GM21381 (cell line): ENCODE results near the gene PTK7.
"Not testable (repeated sequence)": the region's sequence is repeated elsewhere in the genome, so short reads cannot be mapped to it uniquely, and the experiment has no call there.

Experiments used
- ATAC-seq: cut with Tn5 transposase; IDR thresholded peaks from one replicate; pipeline ENCODE4 v1.9.1; 2021; ENCODE audit warnings: mild to moderate bottlenecking, moderate library complexity; ENCODE audit not compliant: unreplicated experiment

PTK7 gene

DNA sequence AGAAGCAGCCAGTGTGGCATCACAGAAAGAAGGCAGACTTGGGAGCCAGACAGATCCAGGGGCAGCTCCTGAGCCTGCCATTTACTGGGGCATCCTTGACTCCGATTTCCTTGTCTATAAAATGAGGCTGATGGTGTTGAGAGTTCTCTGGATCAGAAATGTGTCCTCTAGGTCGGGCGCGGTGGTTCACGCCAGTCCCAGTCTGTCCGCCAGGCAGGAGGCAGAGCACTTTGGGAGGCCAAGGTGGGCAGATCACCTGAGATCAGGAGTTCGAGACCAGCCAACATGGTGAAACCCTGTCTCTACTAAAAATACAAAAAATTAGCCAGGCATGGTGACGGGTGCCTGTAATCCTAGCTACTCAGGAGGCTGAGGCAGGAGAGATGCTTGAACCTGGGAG is 41.4 kb downstream of the PTK7 start:
- not testable (repeated sequence) for ATAC-seq

DNA sequence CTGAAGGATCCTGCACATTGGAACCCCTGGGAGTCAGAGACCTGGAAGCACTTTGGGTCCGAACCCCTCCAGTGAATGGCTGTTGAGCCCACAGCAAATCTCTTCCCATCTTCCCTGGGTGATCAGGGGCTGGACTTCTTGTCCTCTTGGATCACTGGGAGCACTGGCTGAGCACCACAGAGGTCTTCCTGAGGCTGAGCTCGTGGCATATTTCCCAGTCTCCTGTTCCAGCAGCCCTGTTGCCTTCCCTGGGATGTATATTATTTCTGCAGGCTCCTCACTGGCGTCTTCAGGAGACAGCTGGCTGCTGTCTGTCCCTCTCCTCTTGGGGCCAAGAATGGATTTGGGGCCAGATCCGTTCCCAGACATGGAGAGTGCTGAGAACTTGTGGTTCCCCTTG is 43.4 kb downstream of the PTK7 start:
- no peak for ATAC-seq

DNA sequence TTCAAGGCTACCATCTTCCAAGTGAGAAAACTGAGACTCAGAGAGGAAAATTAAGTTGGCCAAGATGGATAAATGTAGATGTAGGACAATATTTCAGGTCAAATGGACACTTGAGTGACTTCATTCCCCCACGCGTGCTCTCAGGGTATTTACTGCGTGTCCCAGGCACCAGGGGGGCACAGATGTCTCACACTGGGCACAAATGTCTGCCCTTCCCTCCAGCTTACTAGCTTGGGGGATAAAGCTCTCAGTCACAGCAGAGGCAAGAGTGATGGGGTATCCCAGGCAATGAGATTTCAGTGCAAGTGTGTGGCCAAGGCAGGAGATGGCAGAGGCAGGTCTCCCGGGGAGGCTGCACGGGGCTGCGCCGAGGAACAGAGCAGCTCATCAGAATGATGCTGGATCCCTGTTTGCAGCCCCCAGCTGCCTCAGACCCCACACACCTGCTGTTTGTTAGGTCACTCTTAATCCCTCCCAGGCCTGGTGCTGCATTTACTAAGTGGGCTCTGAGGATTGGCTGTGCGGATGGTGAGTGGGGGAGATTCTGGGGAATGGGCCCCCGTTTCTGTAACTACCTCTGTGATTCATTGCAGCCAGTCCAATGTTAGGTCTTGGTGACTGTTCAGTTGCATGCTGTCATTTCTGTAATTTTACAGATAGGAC is 44.1 kb downstream of the PTK7 start:
- no peak for ATAC-seq

DNA sequence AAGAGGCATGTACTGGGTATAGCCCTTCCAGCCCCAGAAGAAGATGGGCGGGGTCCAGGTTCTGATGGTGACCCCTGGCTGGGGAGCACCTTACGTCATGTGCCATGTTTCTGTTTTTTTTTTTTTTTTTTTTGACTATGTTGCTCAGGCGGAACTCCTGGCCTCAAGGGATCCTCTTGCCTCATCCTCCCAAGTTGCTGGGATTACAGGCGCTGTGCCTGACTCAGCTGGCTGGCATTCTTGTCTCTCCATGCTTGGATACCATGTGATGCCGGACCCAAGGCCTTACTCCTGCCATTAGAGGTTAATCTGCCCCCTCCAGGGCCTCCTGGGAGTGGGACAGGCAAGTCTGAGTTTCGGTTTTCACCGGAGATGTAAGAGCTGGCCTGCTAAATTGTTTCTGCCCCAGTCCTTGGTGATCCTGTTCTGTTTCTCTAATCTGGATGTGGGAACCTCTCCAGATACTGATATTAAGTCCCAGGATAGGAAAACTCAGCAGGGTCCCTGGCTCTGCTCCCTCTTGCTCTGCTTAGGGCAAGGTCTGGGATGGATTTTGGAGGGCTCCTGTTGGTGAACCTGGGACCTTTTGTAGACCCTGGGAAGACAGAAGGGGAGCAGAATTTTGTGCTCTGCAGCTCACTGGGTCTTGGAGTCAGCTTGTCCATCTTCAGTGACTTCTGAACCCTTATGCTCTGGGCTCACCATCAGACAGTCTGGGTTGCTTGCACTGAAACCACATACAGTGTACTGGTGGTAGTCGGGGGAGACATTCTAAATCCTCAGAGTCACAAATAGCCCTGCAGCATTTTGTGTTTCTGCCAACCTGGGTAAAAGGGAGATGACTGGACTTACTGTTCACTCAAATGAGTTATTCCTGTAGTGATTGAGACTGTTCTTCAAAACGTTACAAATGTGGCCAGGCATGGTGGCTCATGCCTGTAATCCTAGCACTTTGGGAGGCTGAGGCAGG is 45.1 kb downstream of the PTK7 start:
- no peak for ATAC-seq

DNA sequence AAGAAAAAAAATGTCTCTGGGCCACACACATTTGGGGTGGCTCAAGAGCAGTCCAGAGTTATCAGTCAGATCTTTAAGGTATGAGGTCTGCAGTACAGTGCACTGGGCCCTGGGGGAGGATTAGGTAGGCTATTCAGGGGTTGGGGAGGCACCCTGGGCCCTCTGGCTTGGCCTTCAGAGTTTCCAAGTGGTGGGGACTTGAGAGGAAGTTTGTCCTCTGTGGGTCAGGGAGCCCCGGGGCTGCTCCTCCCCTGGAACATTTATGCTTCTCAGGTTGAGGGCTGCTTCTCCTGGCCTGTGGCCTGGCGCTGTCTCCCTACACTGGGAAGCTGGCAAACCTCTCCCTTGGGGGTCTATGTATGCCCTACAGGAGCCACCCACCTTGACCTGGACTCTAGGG is 46.0 kb downstream of the PTK7 start:
- no peak for ATAC-seq

DNA sequence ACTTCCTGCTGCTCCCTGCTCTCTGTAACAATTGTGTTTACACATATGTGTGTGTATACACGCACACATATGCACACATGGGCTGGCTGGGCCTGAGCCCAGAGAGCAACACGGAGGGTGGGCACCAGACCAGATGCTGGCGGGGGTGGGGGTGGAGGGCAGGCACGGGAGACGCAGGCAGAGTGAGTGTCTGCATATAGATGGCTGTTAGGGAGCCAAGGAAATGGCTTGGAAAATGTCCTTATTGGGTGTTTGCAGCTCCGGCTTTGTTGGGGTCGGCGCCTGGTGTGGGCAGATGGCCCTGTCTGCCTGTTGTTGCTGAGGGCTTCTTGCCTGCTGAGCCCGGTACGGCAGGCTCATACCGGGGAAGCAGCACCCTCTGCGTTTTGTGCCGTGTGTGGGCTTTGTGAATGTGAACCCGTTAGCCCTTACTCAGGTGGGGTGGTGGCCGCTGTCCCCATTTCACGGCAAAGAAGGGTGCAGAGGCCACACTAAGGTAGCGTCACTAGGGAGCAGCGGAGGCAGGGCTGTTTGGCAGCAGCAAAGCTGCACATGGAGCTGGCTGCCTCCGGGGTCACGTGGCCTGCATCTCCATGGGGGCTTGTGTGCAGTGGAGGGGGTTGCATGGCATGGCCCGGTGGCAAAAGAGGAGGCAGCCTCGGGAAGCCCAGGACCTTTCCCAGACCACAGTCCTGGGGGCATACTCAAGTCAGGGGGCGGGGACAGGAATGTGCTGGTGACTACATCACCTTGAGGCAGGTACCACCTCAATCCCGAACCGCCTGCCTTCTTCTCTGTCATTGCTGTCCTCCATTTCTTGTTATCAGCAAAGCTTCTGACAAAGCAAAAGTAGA is 47.6 kb downstream of the PTK7 start:
- no peak for ATAC-seq

DNA sequence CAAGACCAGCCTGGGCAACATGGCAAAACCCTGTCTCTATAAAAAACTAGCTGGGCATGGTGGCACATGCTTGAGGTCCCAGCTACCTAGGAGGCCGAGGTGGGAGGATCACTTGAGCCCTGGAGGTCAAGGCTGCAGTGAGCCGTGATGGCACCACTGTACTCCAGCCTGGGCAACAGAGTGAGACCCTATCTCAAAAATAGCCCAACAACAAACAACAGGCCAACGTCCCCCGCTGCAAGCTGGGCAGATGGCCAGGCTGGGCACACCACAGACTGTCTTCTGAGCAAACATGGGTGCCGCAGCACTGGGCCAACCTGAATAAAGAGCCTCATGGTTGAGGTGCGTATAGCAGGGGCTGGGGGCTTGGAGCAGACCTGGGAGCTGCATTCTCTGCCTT is 48.4 kb downstream of the PTK7 start:
- no peak for ATAC-seq

DNA sequence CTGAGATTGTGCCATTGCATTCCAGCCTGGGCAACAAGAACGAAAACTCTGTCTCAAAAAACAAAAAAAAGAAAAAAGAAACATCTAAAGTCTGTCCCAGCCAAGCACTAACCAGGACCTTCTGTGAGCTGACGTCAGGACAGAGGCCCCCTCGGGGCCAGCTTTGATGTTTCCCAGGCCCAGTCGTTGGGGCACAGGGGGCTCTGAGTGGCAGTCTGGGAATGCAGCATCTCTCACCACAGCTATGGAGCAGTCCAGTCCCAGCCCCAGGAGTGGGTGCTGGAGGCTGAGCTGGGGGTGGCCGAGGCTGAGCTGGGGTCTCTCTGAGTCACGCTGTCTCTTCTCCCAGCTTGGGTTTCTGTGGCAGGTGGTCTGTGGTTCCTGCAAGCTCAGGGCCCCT is 49.0 kb downstream of the PTK7 start:
- no peak for ATAC-seq

DNA sequence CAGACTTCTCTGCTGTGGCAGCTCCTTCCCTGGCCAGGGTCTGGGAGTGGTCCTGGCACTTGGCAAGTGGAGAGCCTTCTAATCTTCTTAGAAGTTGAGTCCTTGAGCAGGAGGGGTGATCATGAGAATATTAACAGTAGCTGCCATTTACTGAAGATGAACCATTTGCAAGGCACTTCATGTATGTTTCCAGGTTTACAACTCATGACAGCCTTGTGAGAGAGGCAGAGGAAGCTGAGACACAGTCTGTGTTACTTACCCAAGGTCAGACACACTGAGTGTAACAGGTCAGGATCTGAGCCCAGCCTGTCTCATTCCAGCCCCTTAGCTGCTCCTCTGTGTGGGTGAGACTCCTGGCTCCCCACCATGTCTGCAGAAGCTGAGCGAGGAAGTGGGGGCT is 49.4 kb downstream of the PTK7 start:
- no peak for ATAC-seq

DNA sequence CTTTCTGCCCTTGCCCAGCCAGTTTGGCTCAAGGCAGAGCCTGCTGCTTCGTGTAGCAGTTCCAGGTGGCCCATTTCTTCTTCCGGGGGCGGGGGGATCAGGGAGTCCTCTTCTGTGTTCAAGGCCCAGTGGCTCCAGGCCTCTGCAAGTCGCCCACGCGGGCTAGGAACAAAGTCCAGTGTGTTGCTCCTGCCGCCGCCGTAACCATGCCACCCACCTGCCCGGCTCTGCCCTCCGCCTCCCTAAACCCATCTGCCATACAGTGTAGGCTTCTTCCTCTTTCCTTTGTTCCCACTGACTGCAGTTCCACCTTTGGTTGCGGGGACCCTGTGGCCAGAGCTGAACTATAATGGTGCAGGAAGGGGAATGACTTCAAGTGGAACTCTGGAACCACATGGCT is 51.1 kb downstream of the PTK7 start:
- ATAC-seq = no peak

DNA sequence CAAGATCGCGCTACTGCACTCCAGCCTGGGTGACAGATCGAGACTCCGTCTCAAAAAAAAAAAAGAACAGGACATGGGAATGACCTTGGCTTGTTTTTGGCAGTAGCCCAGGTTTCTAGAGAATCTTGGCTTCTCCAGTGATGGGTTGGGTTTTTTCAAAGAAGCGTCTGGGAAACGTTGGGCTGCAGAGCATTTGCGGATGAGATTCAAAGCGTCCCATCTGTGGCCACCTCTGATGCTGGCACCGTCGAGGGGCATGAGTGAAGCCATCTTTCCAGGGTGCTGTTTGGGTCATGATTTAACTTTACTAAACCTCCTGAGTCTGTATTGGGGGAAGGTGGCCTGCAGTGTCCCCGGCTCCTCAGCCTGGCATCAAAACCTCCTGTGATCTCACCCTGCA is 51.8 kb downstream of the PTK7 start:
- ATAC-seq = no peak

DNA sequence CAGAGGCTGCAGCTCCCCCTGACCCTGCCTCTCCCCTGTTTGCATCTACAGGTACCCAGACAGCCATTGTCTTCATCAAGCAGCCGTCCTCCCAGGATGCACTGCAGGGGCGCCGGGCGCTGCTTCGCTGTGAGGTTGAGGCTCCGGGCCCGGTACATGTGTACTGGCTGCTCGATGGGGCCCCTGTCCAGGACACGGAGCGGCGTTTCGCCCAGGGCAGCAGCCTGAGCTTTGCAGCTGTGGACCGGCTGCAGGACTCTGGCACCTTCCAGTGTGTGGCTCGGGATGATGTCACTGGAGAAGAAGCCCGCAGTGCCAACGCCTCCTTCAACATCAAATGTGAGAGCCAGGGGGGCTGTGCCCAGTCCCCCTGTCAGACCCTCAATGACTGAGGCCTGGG is 52.8 kb downstream of the PTK7 start:
- no peak for ATAC-seq

DNA sequence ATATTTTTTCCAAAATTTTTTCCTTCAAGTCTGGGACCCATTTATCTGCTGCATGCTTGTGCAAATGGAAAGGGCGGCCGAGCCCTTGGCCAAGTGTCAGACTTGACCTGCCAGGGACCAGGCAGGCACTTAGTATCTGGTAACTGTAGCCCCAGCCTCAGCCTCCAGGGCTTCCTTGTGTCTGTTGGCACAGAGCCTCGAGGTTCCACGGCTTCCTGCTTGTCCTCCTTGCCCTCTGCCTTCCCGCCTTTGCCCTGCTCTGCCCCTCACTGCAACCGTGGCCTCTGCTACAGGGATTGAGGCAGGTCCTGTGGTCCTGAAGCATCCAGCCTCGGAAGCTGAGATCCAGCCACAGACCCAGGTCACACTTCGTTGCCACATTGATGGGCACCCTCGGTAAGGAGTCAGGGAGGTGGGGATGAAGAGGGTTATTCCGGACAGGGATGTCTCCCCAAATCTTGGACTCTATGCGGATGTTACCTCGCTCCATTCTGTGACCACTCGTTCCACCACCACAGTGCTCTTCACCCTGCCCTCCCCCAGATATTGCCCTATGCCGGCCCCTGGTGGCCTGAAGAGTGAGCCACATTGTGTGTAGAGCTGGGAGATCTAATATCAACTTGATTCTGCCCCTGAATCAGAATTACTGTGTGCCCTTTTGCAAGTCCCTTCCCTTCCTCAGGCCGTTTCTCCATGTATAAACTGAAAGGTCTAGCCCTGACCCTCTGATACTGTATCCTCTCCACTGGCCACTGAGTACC is 53.5 kb downstream of the PTK7 start:
- no peak for ATAC-seq

DNA sequence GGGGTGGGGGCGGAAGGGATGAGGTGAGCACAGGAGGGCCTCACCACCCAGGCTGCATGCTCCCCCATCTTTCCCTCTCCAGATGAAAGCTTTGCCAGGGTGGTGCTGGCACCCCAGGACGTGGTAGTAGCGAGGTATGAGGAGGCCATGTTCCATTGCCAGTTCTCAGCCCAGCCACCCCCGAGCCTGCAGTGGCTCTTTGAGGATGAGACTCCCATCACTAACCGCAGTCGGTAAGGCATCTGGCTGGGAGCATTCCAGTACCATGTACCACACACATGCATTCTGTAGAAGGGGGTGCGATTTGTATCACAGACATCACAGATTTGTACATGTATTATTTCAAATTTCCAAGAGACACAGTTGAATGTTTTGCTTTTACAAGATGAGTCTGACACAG is 54.3 kb downstream of the PTK7 start:
- no peak for ATAC-seq

DNA sequence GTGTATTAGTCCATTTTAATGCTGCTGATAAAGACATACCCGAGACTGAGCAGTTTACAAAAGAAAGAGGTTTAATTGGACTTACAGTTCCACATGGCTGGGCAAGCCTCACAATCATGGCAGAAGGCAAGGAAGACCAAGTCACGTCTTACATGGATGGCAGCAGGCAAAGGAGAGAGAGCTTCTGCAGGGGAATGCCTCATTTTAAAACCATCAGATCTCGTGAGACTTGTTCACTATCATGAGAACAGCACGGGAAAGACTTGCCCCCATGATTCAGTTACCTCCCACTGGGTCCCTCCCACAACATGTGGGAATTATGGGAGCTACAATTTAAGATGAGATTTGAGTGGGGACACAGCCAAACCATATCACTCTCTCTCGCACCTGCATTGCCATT is 55.3 kb downstream of the PTK7 start:
- ATAC-seq = not testable (repeated sequence)

DNA sequence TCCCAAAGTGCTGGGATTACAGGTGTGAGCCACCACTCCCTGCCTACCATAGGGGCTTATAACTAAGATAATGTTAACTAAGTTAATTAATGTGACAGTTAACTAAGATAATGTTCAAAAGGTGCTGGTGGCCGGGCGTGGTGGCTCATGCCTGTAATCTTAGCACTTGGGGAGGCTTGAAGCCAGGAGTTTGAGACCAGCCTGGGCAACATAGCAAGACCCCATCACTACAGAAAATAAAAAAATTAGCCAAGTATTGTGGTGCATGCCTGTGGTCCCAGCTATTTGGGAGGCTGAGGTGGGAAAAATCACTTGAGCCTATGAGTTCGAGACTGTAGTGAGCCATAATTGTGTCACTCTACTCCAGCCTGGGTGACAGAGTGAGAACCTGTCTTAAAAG is 62.2 kb downstream of the PTK7 start:
- ATAC-seq = no peak

DNA sequence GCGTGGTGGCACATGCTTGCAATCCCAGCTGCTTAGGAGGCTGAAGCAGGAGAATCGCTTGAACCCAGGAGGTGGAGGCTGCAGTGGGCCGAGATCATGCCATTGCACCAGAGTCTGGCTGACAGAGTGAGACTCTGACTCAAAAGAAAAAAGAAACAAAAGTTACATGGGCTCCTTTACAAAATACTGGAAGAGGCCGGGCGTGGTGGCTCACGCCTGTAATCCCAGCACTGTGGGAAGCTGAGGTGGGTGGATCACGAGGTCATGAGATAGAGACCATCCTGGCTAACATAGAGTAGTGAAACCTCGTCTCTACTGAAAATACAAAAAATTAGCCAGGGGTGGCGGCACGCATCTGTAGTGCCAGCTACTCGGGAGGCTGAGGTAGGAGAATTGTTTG is 63.9 kb downstream of the PTK7 start:
- ATAC-seq = not testable (repeated sequence)

DNA sequence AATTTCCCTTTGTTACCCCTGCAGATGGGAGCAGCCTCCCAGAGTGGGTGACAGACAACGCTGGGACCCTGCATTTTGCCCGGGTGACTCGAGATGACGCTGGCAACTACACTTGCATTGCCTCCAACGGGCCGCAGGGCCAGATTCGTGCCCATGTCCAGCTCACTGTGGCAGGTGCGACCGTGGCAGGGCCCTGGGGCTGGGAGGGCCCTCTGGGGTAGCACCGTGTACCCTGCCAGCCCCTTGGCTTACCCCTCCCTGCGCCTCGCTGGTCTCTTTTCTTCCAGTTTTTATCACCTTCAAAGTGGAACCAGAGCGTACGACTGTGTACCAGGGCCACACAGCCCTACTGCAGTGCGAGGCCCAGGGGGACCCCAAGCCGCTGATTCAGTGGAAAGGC is 65.5 kb downstream of the PTK7 start:
- no peak for ATAC-seq

DNA sequence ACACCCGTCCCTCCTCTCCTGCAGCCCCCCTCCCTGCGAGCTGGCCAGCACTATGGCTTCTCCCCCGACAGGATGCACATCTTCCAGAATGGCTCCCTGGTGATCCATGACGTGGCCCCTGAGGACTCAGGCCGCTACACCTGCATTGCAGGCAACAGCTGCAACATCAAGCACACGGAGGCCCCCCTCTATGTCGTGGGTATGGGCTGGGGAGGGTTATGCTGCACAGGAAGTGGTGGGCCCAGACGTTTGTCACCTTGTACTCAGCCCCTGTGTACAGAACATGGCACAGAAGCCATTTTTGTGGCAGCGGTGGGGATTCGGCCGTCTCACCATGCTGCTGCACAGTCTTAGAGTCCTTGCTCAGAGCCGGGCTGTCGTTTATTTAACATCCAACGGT is 66.0 kb downstream of the PTK7 start:
- no peak for ATAC-seq

DNA sequence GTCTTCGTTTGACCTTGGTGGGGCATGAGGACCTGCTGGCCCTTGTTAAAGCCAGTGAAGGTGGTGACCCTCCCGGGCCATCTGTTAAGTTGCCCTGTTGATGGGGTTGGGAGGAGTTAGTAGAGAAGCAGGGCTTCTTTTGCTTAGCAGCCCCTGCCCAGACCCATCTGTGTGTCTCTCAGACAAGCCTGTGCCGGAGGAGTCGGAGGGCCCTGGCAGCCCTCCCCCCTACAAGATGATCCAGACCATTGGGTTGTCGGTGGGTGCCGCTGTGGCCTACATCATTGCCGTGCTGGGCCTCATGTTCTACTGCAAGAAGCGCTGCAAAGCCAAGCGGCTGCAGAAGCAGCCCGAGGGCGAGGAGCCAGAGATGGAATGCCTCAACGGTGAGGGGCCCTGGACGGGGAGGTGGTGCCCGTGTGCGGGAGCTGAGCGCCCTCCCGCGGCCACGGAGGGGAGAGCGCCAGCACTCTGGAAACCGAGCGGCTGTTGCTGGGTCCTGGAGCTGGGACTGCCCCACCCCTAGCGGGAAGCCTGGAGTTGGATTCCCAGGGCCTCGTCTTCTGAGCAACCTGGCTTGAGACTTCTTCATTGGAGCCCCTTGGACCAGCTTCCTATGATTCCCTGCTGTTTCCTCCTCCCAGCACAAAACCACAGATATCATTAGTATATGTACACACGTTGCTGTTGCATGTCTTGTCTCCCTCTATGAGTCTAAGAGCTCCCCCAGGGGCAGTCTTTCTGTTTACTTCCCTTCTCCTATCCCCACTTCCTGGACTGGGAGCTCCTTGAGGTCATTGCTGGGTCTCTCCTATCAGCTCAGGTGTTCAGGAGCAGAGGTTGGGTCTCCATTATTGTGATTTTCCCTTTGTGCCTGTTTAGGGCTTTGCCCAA is 67.4 kb downstream of the PTK7 start:
- peak; percentile 78 for ATAC-seq
